Glutamatergic neuron (in vitro differentiated cells): ENCODE measurements around the gene ABHD4. TPM values are rescaled to one million over a fixed set of nuclear protein-coding genes. Genes with fewer than 3 reads are reported as not detected.

ENCODE experiments used
- DNase-seq: peaks from one replicate; pipeline ENCODE4 v3.0.0; 2022
- H3K27ac Mint-ChIP-seq: one replicate; pipeline ENCODE4 v1.8.0; 2020; ENCODE audit warnings: mild to moderate bottlenecking, mixed read lengths, inconsistent platforms; ENCODE audit not compliant: unreplicated experiment
- H3K27me3 Mint-ChIP-seq: one replicate; pipeline ENCODE4 v1.8.0; 2020; ENCODE audit warnings: mild to moderate bottlenecking, moderate library complexity, mixed read lengths, inconsistent platforms; ENCODE audit not compliant: unreplicated experiment
- H3K36me3 Mint-ChIP-seq: one replicate; pipeline ENCODE4 v1.8.0; 2020; ENCODE audit warnings: mild to moderate bottlenecking, mixed read lengths, inconsistent platforms; ENCODE audit not compliant: unreplicated experiment
- H3K4me1 Mint-ChIP-seq: one replicate; pipeline ENCODE4 v1.8.0; 2020; ENCODE audit warnings: mild to moderate bottlenecking, low read depth, mixed read lengths, inconsistent platforms; ENCODE audit not compliant: unreplicated experiment
- H3K4me3 Mint-ChIP-seq: one replicate; pipeline ENCODE4 v1.8.0; 2020; ENCODE audit warnings: mild to moderate bottlenecking, mixed read lengths, inconsistent platforms; ENCODE audit not compliant: unreplicated experiment
- H3K9me3 Mint-ChIP-seq: one replicate; pipeline ENCODE4 v1.8.0; 2020; ENCODE audit warnings: mild to moderate bottlenecking, moderate library complexity, mixed read lengths, inconsistent platforms; ENCODE audit not compliant: unreplicated experiment
- CTCF ChIP-seq: fragments of 200-600 bp; sonication (generic); IDR thresholded peaks from one replicate; pipeline ENCODE4 v1.5.0; 2021; ENCODE audit not compliant: partially characterized antibody, unreplicated experiment
- total RNA-seq: library from RNA; stranded (reverse); fragmentation: NEBNext Ultra II Directional; extraction: Animal tissue kit (Norgen Biotek cat#: 25700); gene quantifications from one replicate; pipeline ENCODE4 v1.2.1, GENCODE V29; 2021; ENCODE audit not compliant: unreplicated experiment

ABHD4 gene
- total RNA-seq, 1 donor from 2014 or later: 8.1 TPM

DNA sequence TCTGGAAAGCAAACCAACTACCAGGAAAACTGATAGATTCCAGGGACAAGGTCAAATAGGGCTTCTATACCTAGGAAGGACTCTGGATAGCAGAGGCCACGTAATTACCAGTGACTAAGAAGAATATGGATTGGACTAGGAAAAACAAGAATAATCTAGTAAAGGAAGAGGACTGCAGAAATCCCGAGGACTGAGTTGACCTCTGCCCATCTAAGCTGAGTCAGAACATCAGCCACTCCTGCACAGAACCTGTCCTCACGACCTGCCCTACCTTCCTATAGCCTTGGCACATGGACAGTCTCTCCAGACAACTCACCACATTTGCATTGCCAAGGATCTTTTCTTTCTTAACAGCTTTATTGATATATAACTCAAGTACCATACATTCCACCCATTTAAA is 43.7 kb downstream of the ABHD4 start:
- no peak overlapping the region for H3K27ac Mint-ChIP-seq
- DNase-seq: no peak
- H3K4me3 Mint-ChIP-seq: no peak overlapping the region
- peaks cover 5% of the 10 kb centered on the region for H3K9me3 Mint-ChIP-seq
- no peak for TF ChIP-seq CTCF
- peaks cover 5% of the 10 kb centered on the region for H3K36me3 Mint-ChIP-seq
- no peaks in the 10 kb centered on the region for H3K27me3 Mint-ChIP-seq
- no peaks in the 10 kb centered on the region for H3K4me1 Mint-ChIP-seq

GRCh38 chr14:22644305-22644635 is 46.2 kb downstream of the ABHD4 start, which contains the start of gene OR6J1:
Gene OR6J1, minus strand, starts transcription at chr14:22644352. Its CDS starts 9,541 bp downstream, at chr14:22634811.
- no peaks in the 10 kb centered on the region for H3K27me3 Mint-ChIP-seq
- no peak for DNase-seq
- H3K4me1 Mint-ChIP-seq: no peaks in the 10 kb centered on the region
- no peak within 1 kb of the TSS for H3K4me3 Mint-ChIP-seq
- H3K36me3 Mint-ChIP-seq: no peaks in the 10 kb centered on the region
- H3K9me3 Mint-ChIP-seq: peaks cover 3% of the 10 kb centered on the region
- no peak within 1 kb of the TSS for H3K27ac Mint-ChIP-seq
- no peak for TF ChIP-seq CTCF

- no peak for TF ChIP-seq CTCF
- no peak overlapping the region for H3K27ac Mint-ChIP-seq
- no peaks in the 10 kb centered on the region for H3K36me3 Mint-ChIP-seq
- H3K9me3 Mint-ChIP-seq: peaks cover 3% of the 10 kb centered on the region
- H3K4me3 Mint-ChIP-seq: no peak overlapping the region
- no peaks in the 10 kb centered on the region for H3K4me1 Mint-ChIP-seq
- DNase-seq: no peak
- no peaks in the 10 kb centered on the region for H3K27me3 Mint-ChIP-seq
Measured at GRCh38 chr14:22646570-22647254, 48.6 kb downstream of the ABHD4 start.

GRCh38 chr14:22648506-22648905 is 50.4 kb downstream of the ABHD4 start:
- peaks cover 3% of the 10 kb centered on the region for H3K9me3 Mint-ChIP-seq
- no peaks in the 10 kb centered on the region for H3K27me3 Mint-ChIP-seq
- DNase-seq: no peak
- TF ChIP-seq CTCF: no peak
- no peak overlapping the region for H3K27ac Mint-ChIP-seq
- H3K36me3 Mint-ChIP-seq: no peaks in the 10 kb centered on the region
- H3K4me3 Mint-ChIP-seq: no peak overlapping the region
- H3K4me1 Mint-ChIP-seq: no peaks in the 10 kb centered on the region

- H3K4me3 Mint-ChIP-seq: no peak overlapping the region
- no peak for TF ChIP-seq CTCF
- H3K9me3 Mint-ChIP-seq: peaks cover 3% of the 10 kb centered on the region
- no peaks in the 10 kb centered on the region for H3K27me3 Mint-ChIP-seq
- no peaks in the 10 kb centered on the region for H3K4me1 Mint-ChIP-seq
- H3K27ac Mint-ChIP-seq: no peak overlapping the region
- no peak for DNase-seq
- H3K36me3 Mint-ChIP-seq: no peaks in the 10 kb centered on the region
Measured at GRCh38 chr14:22650046-22650739, 52.1 kb downstream of the ABHD4 start.
